ENCODE measurements around the gene GALNT18.

Gene GALNT18

GRCh38 chr11:11552529-11553087 lies 69.2 kb downstream of the GALNT18 start:
- POLR2A ChIA-PET, result no interaction called here
- TF ChIP-seq CTCF (IDR thresholded peaks at IDR 0.05; ENCODE audit: control extremely low read depth, extremely low read depth, low read depth, missing control alignments), result no peak
- no peak for DNase-seq (ENCODE audit: extremely low spot score)
- CTCF ChIA-PET, result no interaction called here

- ChIA-PET POLR2A (no interaction called here), CTCF (interaction anchor here (1.5 to 2.2 kb wide), 2 partner anchors 8 to 15 kb away, joined by 4 to 8 read pairs; no protein-coding TSS in a partner anchor)
- no peak for TF ChIP-seq CTCF (IDR thresholded peaks at IDR 0.05; ENCODE audit: control extremely low read depth, extremely low read depth, low read depth, missing control alignments)
- no peak for DNase-seq (ENCODE audit: extremely low spot score)
Measured at GRCh38 chr11:11550534-11550933, 71.3 kb downstream of the GALNT18 start.

- no peak for TF ChIP-seq CTCF (IDR thresholded peaks at IDR 0.05; ENCODE audit: control extremely low read depth, extremely low read depth, low read depth, missing control alignments)
- ChIA-PET CTCF (interaction anchor here (1.6 kb wide), 1 partner anchor 11 kb away, joined by 3 read pairs; no protein-coding TSS in a partner anchor), POLR2A (no interaction called here)
- DNase-seq (ENCODE audit: extremely low spot score), result no peak
Measured at GRCh38 chr11:11545285-11546275, 76.2 kb downstream of the GALNT18 start.

- no peak for DNase-seq (ENCODE audit: extremely low spot score)
- ChIA-PET CTCF (no interaction called here), POLR2A (no interaction called here)
- no peak for TF ChIP-seq CTCF (IDR thresholded peaks at IDR 0.05; ENCODE audit: control extremely low read depth, extremely low read depth, low read depth, missing control alignments)
Measured at GRCh38 chr11:11543656-11544055, 78.1 kb downstream of the GALNT18 start.

GRCh38 chr11:11540157-11540556 lies 81.6 kb downstream of the GALNT18 start:
- CTCF ChIA-PET, result no interaction called here
- no peak for DNase-seq (ENCODE audit: extremely low spot score)
- no peak for TF ChIP-seq CTCF (IDR thresholded peaks at IDR 0.05; ENCODE audit: control extremely low read depth, extremely low read depth, low read depth, missing control alignments)
- POLR2A ChIA-PET, result no interaction called here

- TF ChIP-seq CTCF (IDR thresholded peaks at IDR 0.05; ENCODE audit: control extremely low read depth, extremely low read depth, low read depth, missing control alignments), result no peak
- POLR2A ChIA-PET, result no interaction called here
- DNase-seq (ENCODE audit: extremely low spot score), result no peak
- CTCF ChIA-PET, result interaction anchor here (0.6 to 1.6 kb wide), 4 partner anchors 10 to 51 kb away, joined by 3 to 4 read pairs (median 3); no protein-coding TSS in a partner anchor
Measured at GRCh38 chr11:11538277-11538960, 83.4 kb downstream of the GALNT18 start.
